Adrenal gland (tissue), 5 donors: ENCODE data around the gene PLEKHS1.

Experiments
- POLR2A ChIP-seq, 2 donors: fragments of 450-650 bp; IDR thresholded peaks; one replicate each; pipeline ENCODE4 v1.6.1; 2017; ENCODE audit warnings: antibody characterized with exemption in 2 of 2, mild to moderate bottlenecking in 2 of 2, moderate library complexity in 1 of 2
- TF ChIP-seq, protein P1 (sequence below), 6 experiments: fragments of 450-650 bp in 4 of 6; fragments of 200-600 bp in 2 of 6; sonication (generic) in 1 of 6; IDR thresholded peaks; 1 replicate in 5 of 6; 2 replicates in 1 of 6; pipeline versions ENCODE4 v1.5.1 to v1.8.0; 2016 to 2021; ENCODE audit warnings: antibody characterized with exemption in 6 of 6, mild to moderate bottlenecking in 2 of 6, moderate library complexity in 1 of 6
- donor health status: DM: no; HTN: no; CAD: no.

DNA sequence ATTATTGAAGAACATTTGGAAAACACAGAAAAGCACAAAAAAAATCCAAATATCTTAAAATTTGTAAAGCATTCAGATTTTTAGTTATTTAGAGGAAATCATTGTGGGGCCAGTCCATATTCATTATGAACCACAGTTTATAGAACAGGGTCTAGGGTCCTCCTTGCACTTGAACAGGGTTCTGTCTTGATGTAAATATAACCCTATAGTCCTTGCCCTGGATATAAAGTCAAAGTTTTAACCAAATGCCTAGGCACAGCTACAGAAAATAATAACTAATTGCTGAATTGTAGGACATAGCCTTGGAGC lies 46.2 kb upstream of the PLEKHS1 start:
- TF ChIP-seq, protein P1, sequence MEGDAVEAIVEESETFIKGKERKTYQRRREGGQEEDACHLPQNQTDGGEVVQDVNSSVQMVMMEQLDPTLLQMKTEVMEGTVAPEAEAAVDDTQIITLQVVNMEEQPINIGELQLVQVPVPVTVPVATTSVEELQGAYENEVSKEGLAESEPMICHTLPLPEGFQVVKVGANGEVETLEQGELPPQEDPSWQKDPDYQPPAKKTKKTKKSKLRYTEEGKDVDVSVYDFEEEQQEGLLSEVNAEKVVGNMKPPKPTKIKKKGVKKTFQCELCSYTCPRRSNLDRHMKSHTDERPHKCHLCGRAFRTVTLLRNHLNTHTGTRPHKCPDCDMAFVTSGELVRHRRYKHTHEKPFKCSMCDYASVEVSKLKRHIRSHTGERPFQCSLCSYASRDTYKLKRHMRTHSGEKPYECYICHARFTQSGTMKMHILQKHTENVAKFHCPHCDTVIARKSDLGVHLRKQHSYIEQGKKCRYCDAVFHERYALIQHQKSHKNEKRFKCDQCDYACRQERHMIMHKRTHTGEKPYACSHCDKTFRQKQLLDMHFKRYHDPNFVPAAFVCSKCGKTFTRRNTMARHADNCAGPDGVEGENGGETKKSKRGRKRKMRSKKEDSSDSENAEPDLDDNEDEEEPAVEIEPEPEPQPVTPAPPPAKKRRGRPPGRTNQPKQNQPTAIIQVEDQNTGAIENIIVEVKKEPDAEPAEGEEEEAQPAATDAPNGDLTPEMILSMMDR (IDR thresholded peaks at IDR 0.05): no peak
- TF ChIP-seq POLR2A (IDR thresholded peaks at IDR 0.05): no peak
